ENCODE data around the gene KRTCAP2.

- TF ChIP-seq CTCF (IDR thresholded peaks at IDR 0.05; ENCODE audit: insufficient read depth, low read length) (no peak), POLR2AphosphoS5 (IDR thresholded peaks at IDR 0.05; ENCODE audit: low read depth) (no peak), REST (IDR thresholded peaks at IDR 0.05; ENCODE audit: insufficient replicate concordance, low read depth) (no peak), GABPA (IDR thresholded peaks at IDR 0.05; ENCODE audit: low read depth) (no peak), SPI1 (IDR thresholded peaks at IDR 0.05; ENCODE audit: borderline replicate concordance, low read depth) (no peak)
Observed at GRCh38 chr1:155145491-155145890, 27.6 kb downstream of the KRTCAP2 start.

Measured in HL-60 (cell line).